SU-DHL-6 (cell line): ENCODE data around the gene COL20A1.

ENCODE experiments used
- CTCF ChIP-seq: fragments of 200-600 bp; sonication (generic); IDR thresholded peaks from one replicate; pipeline ENCODE4 v1.5.1; 2017; ENCODE audit warnings: antibody characterized with exemption, mild to moderate bottlenecking, low read length, moderate library complexity; ENCODE audit not compliant: insufficient read depth, poor library complexity, severe bottlenecking
- EZH2phosphoT487 ChIP-seq: fragments of 200-600 bp; sonication (generic), shearing (Covaris generic); conservative IDR thresholded peaks from 2 replicates; pipeline ENCODE4 v1.6.1; 2018; ENCODE audit warnings: mild to moderate bottlenecking, antibody characterized with exemption, low read length, moderate library complexity, mixed read lengths

GRCh38 chr20:63342561-63343459 lies 49.8 kb downstream of the COL20A1 start:
- TF ChIP-seq CTCF (no peak), EZH2phosphoT487 (no peak)
